ENCODE data around the gene TALDO1.

TALDO1 gene

DNA sequence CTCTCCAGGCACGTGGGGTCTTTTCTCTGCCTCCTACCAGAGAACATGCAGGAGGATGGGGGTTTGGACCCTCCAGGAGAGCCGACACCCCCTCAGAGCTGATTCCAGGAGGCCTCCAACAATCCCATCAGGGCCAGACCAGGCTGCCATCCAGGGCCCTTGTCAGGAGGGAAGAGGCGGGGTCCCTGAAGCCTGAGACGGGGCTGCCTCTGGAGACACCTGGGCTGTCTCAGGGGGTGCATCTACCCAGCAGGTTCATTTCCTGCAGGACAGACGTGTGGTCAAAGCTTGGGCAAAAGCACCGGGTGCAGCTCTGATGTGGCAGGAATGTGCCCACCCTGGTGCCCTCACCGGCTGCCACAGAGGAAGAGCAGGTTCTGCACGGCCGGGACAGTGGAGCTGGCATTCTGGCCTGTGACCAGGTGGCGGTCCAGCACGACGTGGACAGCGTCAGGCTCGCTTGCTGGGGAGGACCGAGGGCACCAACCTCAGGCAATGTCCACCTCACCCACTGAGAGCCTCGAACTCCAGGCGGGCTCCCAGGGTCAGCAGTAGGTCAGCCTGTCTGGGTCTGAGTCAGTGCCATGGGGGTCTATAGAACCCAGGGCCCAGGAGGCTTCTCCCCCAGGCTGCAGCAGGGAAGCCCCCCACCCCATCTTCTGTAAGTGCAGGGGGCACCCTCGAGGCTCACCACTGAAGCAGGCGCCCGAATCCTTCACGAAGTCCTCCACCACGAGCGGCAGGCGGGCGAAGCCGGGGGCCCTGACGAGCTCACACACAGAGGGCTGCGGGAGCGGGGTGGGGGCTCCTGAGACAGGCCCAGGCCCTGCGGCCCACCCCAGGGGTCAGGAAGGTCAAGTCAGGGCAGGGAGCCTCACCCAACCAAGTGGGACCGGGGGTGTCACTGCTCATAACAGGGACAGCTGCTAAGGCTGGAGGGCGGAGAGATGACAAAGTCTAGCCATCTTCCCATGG lies 23.7 kb downstream of the TALDO1 start:
- DNase-seq = no peak

DNA sequence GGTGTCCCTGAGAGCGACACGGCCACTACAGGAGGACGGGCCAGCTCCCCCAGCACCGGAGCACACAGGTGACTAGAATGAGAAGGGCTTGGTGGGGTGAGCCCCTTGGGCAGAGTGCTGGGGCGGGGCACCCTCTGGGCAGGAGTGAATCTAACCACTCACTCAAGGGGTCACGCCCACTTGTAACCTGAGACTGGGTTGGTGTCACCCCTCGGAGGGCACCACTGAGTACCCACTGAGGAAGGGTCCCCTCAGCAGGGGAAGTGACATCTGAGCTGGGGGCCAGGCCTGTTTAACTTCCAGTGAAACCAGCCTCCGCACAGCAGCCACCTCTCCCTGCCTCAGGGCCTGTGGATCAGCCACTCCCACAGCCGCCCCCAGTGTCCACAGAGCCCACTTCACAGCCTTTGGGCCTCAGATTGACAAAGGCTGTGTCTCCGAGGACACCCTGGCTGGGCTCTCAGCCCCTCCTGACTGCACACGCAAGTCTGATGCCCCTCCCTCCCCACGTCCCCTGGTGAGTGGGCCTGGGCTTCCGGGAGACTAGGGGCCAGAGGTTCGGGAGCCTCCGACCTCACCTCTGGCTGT lies 24.4 kb downstream of the TALDO1 start:
- no peak for DNase-seq

DNA sequence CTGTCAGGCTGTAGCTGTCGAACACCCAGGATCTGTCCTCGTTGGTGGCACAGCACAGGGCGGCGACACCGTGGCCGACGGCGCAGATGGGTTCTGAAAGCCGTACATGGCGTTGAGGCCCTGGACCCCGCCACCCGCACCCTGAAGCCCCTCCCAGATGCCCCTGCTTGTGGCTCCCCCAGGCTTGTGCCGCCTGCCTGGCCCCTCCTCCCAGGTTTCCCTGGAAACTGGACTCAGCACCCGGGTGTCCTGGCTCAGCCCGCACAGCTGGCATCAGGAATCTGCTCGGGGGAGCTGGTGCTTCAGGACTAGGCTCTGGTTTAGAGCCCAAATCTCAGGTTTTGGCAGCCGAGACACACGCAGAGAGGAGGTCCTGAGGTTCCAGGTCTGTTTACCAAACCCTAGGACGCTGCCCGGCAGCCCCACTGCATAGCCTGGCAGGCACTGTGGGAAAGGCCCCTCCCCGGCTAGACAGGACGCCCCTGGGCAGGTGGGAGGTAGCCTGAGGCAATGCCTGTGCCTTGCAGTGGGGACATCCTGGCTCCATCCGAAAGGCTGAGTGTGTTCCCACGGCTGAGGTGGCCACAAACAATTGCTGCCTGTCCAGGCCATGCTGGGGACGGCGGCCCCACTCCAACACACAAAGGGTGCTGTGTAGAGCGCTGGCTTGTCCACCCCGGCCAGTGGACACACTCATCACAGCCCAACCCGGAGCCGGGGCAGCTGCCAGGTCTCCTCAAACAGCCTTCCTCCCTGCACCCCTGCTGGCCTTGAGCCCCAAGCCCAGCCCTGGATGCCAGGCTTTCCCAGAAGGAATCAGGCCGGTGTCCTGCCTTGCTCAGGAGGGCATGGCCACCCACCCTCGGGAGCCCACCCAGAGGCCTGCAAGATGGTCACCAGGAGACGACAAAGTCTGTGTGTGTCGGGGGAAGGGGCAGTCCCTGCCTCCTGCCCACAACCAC lies 25.4 kb downstream of the TALDO1 start:
- DNase-seq = no peak

DNA sequence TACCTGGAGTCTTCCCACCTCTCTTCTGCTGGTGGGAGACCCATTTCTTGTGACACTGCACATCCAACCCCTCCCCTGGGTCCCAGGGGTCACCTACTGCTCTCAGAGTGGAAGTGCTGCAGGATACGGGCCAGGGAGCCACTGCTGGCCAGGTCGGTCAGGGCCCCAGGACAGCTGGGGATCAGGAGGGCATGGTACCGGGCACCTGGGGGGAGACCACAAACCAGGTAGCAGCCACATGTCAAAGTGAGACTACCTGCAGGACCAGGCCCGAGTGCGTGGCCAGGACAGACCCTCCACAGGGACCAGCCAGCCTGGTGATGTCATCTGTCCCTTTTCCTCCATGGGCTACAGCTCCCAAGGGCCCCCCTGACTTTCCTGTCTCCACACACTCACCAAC lies 26.2 kb downstream of the TALDO1 start:
- no peak for DNase-seq

DNA sequence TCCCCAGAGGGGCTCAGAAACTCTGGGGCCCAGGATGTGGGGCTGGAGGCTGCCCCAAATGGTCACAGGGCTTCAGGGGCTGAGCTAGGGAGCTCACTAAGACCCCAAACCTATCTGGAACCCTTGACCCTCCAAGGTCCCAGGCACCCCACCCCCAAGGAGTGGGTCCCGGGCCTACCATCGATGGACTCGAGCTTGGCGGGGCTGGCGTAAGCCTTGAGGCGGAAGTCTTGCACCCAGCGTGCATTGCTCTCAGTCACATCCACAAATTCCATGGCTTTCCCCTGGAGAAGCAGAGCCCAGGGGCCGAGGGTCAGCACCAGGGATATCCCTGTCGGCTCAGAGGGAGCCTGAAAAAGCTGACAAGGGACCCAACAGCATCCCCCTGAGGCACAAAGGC lies 26.6 kb downstream of the TALDO1 start:
- DNase-seq = no peak

DNA sequence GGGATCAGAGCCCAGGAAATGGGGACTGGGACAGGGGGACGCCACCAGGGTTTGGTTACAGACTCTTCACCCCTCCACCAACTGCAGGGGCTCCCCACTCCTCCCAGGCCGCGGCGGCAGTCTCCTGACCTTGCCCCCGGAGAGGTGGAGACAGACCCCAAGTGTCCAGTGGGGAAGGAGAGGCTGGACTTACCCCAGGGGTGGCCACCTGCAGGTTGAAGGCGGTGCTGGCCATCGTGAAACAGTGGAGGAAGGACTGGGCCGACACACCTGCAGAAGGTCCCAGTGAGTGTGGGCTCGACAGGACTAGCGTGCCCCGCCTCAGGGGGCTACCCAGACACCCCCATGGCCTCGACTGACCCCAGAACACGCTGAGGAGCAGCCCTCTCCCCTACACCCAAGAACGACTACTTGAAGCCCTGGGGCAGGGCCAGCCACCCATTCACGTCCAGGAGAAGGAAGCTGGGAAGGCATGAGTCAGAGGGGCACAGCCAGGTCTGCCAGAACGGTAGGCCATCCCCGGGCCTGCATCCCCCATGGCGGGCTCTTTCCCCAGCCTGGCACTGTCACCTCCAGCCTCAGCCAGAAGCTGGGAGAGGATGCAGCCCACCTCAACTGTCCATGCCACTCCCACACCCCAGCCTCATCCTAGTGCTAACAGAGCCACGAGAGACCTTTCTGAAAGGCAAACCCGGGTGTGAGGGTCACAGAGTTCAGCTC lies 27.8 kb downstream of the TALDO1 start:
- no peak for DNase-seq

DNA sequence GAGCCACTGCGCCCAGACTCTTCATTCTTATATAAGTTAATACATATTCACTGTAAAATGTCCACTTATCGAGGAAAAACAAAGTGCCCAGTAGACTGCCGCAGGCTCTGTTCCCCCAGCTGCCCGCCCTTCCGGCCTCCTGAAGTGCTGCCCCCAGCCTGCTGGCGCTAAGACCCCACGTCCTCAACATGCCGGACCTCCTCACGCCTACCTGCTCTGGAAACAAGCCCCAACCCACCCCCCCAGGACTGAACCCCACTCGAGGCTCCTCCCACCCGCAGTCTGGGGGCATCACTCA lies 28.9 kb downstream of the TALDO1 start:
- no peak for DNase-seq

DNA sequence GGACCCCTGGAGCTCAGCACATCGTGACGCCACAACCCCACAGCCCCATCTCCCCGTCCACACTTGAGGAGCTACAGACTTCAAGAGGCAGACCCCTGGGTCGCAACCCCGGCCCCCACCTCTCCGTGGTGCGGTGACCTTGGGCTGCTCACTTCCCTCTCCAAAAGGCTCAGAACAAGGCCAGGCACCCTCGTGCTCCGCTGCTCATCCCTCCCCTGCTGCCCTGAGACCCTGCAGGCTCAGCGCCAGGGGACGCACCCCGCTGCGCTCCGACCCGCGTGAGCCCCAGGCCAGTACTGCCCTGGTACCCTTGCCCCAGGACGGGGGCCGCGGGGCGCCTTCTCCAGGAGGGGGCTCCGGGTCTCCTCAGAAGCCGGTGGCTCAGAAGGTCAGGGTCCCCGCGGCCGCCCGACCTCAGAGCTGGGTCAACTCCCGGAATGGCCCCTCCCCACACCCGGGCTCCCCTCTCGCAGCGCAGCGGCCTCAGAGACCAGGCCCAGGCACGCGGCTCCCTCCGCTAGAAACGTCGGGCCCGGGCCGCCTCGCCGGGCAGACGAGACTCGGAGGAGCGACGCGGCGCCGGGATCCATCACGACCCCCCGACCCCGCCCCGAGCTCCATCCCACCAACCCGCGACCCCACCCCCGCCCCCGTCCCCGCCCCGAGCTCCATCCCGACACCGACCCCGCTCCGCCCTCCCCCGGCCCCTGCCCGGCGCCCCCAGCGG lies 29.5 kb downstream of the TALDO1 start:
- DNase-seq = no peak

DNA sequence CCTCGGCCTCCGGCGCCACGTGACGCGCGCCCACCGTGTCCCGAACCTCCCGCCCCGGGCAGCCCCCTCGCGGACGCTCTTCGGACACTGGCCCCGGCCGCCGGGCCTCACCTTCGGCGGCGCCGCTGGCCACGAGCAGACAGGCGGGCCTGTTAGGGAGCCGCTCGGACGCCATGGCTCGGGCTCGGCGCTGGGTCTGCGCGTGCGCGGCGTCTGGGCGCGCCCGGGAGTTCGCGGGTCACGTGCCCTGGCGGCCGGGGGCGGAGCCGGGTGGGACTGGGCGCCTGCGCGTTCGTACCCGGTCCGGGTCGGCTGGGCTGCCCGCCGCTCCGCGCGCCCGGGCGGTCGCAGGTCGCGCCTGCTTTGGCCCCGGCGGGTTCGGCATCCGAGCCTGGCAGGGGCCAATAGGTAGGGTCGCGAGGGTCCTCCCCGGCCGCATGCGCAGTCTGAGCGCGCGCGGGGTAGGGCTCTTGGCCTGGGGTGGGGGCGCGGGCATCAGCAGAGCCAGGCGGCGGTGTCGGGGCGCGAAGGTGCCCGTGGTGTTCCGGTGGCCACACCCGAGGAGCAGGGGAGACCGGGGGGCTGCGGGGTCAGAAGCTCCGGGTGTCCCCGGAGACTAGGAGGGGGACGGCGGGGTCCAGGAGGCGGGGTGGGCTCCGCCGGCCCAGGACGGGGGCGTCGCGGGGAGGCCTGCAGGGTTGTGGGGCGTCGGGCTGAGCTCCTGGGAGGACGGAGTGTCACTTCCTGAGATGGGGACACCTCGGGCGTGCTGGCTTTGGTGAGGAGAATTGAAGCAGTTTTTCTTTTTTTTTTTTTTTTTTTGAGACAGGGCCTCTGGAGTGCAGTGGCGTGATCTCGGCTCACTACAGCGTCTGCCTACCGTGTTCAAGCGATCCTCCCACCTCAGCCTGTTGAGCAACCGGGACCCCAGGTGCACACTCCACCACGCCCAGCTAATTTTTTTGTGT lies 30.3 kb downstream of the TALDO1 start, which contains the start of gene GATD1:
Gene GATD1, minus strand, starts transcription at position 200 of the 968 bp plus-strand sequence. Its CDS starts 25 bp downstream, at position 175.
- DNase-seq = peak; percentile 36 to 47

DNA sequence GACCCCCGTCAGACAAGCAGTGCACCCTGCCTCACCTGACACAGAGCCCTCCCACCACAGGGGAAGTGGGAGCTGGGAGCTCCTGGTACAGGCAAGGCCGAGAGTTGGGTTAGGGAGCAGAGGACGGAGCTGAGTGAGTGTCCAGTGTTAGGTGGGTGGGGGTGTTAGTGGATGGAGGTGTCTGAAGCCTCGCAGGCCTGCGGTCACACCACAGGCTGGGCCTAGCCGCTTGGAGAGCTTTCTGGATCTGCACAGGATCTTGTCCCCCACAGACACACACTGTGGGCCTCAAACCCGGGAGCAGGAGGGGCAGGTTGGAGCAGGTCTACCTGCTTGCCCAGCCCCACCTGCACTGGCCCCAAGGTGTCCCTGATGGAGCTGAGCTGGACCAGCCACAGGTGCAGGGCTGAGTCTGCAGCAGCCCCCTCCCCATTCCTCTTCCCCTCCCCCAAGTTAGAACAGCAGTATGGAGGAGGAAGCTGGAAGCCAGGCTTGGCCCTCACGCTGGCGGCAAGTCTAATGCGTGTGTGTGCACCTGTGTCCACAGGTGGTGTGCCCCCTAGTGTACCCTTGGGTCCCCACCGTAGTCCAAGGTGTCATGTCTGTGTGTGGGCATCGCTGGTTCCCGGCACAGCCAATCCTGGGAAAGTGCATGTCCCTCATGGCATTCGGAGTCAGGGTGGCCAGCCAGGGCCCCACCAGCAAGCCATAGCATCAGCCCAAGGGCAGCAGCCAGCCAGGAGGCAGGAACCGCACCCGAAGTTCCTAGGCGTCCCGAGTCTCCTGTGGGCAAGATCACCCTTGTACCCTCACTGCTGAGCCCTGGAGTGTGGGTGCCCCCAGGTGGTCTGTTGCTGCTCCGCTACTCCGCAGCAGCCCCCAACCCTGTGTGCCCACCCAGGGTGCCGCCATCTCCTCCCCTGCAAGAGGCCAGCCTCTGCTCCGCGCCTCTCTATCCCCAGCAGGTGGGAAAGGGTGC lies 32.0 kb downstream of the TALDO1 start:
- DNase-seq = no peak

DNA sequence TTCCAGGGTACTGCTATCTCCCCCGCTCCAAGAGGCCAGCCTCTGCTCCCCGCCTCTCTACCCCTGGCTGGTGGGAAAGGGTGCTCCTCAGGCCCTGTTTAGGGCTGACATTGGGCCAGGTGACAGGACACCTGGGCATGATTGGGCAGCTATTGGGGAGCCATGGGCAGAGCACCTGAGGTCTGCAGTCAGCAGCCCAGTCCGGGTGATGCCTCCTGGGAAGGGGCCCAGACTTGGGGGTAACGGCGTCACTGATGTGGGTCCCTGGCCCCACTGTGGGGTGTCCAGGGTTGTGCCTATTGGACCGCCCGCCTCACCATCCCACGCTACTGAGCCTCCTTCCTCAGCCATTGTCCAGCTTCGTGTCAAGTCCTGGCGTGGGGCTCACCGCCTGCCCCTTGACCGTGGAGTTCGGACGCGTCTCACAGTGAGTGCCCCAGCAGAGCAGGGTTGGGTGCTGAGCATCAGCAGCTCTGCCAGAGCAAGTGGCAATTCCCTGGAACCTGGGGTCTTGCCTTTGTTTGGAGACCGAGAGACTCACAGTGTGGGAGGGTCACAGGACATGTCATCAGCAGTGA lies 32.8 kb downstream of the TALDO1 start:
- no peak for DNase-seq

DNA sequence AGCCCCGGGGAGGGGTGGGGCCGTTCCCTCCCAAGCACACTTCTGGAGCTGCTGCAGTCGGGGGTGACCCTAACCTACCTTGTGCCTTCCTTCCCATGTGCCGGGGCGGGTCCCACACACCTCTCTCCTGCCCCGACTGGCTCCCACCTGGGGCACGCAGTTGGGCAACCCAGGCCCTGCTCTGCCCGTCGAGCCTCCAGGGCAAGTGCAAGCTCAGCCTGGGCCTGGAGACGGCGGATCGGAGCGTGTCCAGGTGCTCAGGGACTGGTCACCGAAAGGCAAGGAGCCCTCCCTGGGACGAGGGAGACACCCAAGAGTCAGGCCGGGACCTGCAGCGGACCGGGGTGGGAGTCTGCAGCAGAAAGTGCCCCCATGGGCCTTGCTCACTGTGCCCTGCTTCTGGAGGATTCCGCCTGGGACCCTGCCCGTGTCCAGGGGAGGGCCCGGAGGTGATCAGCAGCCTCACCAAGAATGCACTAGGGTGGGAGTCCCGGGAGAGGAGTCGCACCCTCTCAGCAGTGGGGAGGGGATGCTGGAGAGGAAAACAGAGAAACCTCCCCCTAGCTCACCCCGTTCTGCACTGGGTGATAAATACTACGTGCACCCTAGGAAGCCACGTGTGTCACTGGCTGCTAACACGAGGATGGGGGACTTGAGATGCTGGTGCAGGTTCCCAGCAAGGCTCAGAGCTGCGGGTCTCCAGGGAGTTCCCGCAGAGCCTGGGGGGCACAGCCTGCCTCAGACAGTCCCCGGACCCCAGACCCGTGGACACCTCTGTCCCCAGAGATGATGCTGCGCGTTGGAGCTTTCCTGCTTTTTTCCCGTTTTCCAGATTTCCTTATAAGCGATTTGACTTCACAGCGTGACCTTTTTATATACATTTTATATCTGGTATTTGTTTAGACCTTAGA lies 35.3 kb downstream of the TALDO1 start:
- DNase-seq = no peak

DNA sequence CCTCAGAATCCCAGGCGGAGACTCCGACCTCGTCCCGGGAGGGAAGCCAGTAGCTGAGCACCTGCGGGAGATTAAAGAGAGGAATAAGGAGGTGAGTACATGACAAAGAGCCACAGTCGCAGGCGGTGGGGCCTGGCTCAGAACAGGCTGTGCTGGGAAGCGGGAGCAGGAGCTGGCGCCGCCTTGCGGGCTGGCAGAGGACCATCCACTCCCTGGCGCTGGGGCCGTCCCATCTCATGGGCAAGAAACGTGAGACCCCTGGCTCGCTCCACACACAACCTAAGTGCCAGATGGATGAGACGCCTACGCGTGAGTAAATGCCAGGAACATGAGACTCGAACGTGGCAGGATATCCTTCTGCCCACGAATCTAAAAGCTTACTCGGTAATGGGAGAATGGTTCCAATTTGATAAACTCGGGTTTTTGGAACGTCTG lies 36.3 kb downstream of the TALDO1 start:
- DNase-seq = peak; percentile 57 to 66

DNA sequence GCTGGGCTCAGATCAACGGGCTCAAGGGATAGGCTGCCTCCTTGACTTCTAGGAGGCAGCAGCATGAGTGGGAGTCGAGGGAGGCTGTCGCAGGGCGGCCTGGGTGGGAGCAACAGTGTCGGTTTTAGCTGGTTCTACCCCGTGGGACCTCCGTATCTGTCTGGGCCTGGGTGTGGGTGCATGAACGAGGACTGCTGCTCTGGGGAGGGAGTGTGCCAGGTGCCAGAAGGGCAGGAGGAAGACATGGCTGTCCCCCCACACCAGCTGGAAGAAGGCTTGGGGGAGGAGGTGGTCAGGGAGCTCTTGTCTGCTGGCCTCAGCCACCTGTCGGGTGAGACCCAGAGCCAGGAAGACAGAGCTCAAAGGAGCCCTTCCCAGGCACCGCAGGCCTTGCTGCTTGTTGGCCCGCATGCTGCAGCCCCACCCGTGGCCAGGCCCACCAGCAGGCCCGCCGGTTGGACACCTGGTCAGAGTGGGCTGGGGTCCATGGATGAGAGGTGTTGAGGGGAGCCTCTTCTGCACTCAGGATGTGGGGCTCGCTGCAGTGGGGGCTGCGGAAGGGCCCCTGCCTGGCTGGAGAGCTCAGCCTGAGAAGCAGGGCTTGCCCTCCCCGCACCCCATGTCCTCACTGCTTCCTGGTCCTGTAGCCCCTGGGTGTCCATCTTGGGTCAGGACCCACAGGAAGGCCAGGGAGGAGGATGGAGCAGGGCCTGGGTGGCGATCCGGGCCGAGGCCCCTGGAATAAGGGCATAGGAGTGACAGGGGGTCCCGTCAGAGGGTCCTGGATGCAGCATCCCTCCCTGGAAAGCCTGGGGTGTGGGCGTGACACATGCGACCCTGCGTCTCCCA lies 39.2 kb downstream of the TALDO1 start:
- DNase-seq = no peak

DNA sequence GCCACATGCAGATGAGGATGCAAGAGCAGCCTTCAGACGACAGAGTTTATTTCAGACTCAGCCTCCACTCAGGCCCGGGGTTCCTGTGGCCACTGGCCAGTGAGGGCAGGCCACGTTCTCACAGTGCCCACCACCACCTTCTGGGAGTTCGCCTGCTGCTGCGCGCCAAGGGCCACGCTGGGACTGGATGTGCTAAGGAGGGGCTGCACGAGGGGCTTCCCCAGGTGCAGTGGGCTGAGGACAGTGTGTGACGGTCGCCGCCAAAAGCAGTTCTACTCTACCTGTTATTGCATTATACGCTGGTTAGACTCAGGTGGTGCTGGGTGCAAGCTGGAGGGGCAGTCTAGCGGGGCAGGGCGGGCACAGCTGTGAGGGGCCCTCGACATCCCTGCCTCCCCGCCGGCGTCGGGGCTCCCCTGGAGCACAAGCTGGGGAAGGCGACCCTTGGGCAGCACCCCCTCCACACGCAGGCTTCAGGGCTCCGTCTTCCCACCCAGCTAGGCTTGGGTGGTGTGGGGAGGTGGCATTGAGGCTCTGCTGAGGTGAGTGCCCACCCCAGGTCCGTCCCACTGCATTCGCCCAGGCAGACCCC lies 39.9 kb downstream of the TALDO1 start:
- no peak for DNase-seq

DNA sequence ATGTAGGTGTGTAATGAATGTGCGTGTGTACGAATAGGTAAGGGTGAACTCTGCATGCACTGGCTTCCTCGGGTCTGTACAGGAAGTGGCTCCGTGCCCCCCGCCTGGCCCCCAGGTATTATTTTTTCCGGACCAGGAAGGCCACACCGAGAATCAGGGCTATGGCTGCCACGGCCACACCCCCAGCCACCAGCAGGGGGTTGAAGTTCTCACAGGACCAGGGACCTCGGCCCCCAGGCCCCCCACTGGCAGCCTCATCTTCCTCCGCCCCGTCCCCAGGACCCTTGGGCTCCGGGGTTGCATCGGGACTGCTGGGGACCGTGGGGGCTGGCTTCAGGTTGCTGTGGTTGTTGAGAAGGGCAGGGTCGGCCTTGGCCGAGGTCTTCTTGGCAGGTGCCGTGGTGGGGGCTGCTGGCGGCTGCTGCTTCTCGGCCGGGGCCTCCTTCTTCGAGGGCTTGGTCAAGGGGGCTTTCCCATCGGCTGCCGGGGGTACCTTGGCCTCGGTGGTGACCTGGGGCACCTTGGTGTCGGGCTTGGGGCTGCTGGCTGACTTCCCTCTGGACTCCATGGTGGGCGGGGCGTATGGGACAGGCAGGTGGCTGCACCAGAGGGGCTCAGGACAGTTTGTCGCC lies 40.9 kb downstream of the TALDO1 start:
- DNase-seq = no peak
